DOHH2 (cell line): Measurements from ENCODE around the gene PLCB4.

Experiments
- EZH2phosphoT487 ChIP-seq: fragments of 200-600 bp; sonication (generic); IDR thresholded peaks from 2 replicates; pipeline ENCODE4 v1.6.1; 2017; ENCODE audit warnings: borderline replicate concordance, mild to moderate bottlenecking, antibody characterized with exemption, low read length, moderate library complexity, mixed read lengths
- TF ChIP-seq, protein P1 (sequence below): fragments of 200-600 bp; sonication (generic); IDR thresholded peaks from one replicate; pipeline ENCODE4 v1.5.1; 2014; ENCODE audit warnings: antibody characterized with exemption, mild to moderate bottlenecking, low read depth, low read length; ENCODE audit not compliant: poor library complexity, severe bottlenecking

DNA sequence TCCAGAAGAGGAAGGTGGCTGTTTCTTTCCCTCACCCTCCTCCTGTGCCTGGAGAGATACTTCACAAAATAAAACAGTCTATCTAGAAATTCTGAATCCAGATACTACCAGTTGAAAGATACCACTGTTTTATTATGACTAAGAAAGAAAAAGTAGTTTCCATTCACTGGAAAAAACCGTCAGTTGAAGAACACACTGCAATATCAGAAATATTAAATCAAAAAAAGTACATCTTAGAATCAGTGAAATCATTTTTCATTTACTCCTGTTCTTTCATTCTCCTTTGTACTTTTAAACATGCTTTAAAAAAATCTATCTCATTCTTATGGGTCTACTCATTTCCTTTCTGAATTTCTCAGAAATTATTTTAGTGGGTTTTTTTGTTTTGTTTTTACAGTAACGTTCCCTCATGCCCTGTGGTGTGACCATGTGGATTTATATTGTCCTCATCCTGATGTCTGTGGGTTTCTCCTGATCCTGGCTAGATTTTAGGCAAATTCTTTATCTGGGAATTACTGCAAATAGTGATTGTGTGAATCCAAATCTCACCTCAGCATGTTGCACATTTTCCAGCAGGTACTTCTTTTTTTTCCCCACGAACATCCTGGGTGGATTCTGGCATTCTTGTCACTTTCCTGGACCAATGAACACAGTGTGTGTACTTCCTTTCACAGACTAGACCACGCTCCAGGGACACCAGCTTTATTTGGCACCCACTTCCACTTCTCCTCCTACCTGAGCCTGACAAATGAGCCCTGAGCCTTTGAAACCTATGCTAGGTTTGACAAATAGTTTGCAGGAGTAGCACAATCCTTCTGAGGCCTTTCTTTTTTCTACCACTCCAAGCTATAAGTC is 331.5 kb downstream of the PLCB4 start:
- TF ChIP-seq, protein P1, sequence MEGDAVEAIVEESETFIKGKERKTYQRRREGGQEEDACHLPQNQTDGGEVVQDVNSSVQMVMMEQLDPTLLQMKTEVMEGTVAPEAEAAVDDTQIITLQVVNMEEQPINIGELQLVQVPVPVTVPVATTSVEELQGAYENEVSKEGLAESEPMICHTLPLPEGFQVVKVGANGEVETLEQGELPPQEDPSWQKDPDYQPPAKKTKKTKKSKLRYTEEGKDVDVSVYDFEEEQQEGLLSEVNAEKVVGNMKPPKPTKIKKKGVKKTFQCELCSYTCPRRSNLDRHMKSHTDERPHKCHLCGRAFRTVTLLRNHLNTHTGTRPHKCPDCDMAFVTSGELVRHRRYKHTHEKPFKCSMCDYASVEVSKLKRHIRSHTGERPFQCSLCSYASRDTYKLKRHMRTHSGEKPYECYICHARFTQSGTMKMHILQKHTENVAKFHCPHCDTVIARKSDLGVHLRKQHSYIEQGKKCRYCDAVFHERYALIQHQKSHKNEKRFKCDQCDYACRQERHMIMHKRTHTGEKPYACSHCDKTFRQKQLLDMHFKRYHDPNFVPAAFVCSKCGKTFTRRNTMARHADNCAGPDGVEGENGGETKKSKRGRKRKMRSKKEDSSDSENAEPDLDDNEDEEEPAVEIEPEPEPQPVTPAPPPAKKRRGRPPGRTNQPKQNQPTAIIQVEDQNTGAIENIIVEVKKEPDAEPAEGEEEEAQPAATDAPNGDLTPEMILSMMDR, result no peak
- TF ChIP-seq EZH2phosphoT487, result no peak
